Activated T-cell treated with anti-CD3 and anti-CD28 coated beads, Interleukin-2, amount 50 U/mL, for 24 hours (primary cell): ENCODE results near the gene ABCC12.
"Not testable (repeated sequence)": the region's sequence is repeated elsewhere in the genome, so short reads cannot be mapped to it uniquely, and the experiment has no call there.

Experiments
- DNase-seq: peaks from one replicate; pipeline ENCODE4 v3.0.0-alpha.2; 2020
- H3K27ac Mint-ChIP-seq: 2 replicates; pipeline ENCODE4 v1.8.0; 2020; ENCODE audit warnings: mild to moderate bottlenecking, mixed read lengths
- H3K27me3 Mint-ChIP-seq: 2 replicates; pipeline ENCODE4 v1.8.0; 2020; ENCODE audit warnings: mixed read lengths
- H3K36me3 Mint-ChIP-seq: 2 replicates; pipeline ENCODE4 v1.8.0; 2020; ENCODE audit warnings: low read depth, mixed read lengths
- H3K4me1 Mint-ChIP-seq: 2 replicates; pipeline ENCODE4 v1.8.0; 2020; ENCODE audit warnings: low read depth, mixed read lengths
- H3K4me3 Mint-ChIP-seq: 2 replicates; pipeline ENCODE4 v1.8.0; 2020; ENCODE audit warnings: mild to moderate bottlenecking, moderate library complexity, mixed read lengths
- H3K9me3 Mint-ChIP-seq: 2 replicates; pipeline ENCODE4 v1.8.0; 2020; ENCODE audit warnings: mixed read lengths

Gene ABCC12

DNA sequence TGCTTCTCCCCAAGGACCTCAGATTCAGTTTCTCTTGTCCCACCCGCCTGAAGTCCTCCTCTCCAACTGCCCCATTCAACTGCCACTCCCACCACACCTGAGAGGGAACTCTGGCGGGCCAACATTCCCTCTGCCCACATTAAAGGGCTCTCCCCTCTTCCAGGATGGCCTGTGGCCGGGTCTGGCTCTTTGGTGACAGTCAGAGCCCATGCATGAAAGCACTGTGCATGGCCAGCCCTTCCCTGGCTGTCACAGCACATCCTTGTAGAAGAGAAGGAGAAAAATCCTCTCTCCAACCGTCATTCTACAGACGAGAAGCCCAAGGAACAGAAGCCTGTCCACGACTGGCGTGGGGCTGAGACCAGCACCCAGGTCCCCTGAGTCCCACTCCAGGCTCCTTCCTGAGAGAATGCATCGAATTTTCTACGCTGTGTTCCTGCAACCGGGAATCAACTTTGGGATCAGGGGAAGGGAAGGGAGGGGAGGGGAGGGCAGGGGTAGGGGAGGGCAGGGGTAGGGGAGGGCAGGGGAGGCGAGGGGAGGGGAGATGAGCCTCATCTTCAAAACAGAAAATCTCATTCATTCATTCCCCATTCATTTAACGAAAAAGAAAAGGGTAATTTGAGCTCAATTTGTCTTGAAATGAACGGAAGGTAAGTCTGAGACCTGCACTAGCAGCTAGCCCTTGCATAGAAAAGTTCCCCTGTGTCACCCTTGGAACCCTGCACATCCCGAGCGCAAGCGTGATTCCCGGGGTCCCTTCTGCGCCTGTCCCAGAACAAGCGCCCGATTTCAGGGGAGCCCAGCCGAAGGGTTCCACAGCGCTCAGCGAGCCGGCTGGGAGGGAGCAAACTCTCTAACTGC lies at the start of gene ABCC12:
Gene ABCC12, minus strand, starts transcription at position 68 of the 864 bp plus-strand sequence. CDS start 9,569 bp downstream, outside the sequence.
- DNase-seq: no peak
- Mint-ChIP-seq H3K4me1 (peaks cover 28% of the 10 kb centered on the region), H3K9me3 (no peaks in the 10 kb centered on the region), H3K36me3 (no peaks in the 10 kb centered on the region), H3K27ac (no peak within 1 kb of the TSS), H3K27me3 (peaks cover 43% of the 10 kb centered on the region), H3K4me3 (no peak within 1 kb of the TSS)

- Mint-ChIP-seq H3K27me3 (peaks cover 30% of the 10 kb centered on the region), H3K4me1 (peaks cover 1% of the 10 kb centered on the region), H3K9me3 (no peaks in the 10 kb centered on the region), H3K4me3 (no peak overlapping the region), H3K36me3 (no peaks in the 10 kb centered on the region), H3K27ac (no peak overlapping the region)
- no peak for DNase-seq
Observed at GRCh38 chr16:48204825-48205151, 49.0 kb upstream of the ABCC12 start.

- Mint-ChIP-seq H3K4me1 (peaks cover 1% of the 10 kb centered on the region), H3K9me3 (no peaks in the 10 kb centered on the region), H3K36me3 (no peaks in the 10 kb centered on the region), H3K27ac (no peak overlapping the region), H3K4me3 (no peak overlapping the region), H3K27me3 (peaks cover 30% of the 10 kb centered on the region)
- no peak for DNase-seq
Observed at GRCh38 chr16:48203974-48204824, 48.4 kb upstream of the ABCC12 start.

GRCh38 chr16:48201515-48202201 lies 45.9 kb upstream of the ABCC12 start:
- peaks cover 1% of the 10 kb centered on the region for H3K4me1 Mint-ChIP-seq
- no peaks in the 10 kb centered on the region for H3K36me3 Mint-ChIP-seq
- no peak overlapping the region for H3K27ac Mint-ChIP-seq
- no peak for DNase-seq
- peaks cover 13% of the 10 kb centered on the region for H3K27me3 Mint-ChIP-seq
- H3K4me3 Mint-ChIP-seq: no peak overlapping the region
- no peaks in the 10 kb centered on the region for H3K9me3 Mint-ChIP-seq

DNA sequence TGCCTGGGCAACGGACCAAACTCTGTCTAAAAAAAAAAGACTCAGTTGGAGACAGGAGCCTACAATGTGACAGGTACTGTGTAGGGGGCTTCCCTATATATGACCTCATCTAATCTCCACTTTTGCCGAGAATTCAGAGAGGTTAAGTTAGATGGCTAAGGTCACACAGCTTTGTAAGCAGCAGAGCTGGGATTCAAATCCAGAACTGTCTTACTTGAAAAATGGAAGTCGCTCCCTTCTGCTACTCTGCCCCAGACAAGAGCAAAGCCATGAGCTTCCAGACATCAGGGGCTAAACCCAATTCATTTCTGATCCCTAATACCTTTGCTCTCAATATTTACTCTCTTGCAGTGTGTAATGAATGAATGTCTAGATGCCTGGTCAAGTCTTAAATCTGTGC lies 41.5 kb upstream of the ABCC12 start:
- no peak overlapping the region for H3K27ac Mint-ChIP-seq
- no peak overlapping the region for H3K4me3 Mint-ChIP-seq
- H3K4me1 Mint-ChIP-seq: no peaks in the 10 kb centered on the region
- no peaks in the 10 kb centered on the region for H3K36me3 Mint-ChIP-seq
- DNase-seq: no peak
- H3K27me3 Mint-ChIP-seq: no peaks in the 10 kb centered on the region
- no peaks in the 10 kb centered on the region for H3K9me3 Mint-ChIP-seq

- no peak overlapping the region for H3K27ac Mint-ChIP-seq
- DNase-seq: no peak
- H3K4me3 Mint-ChIP-seq: no peak overlapping the region
- no peaks in the 10 kb centered on the region for H3K4me1 Mint-ChIP-seq
- H3K36me3 Mint-ChIP-seq: no peaks in the 10 kb centered on the region
- H3K27me3 Mint-ChIP-seq: no peaks in the 10 kb centered on the region
- no peaks in the 10 kb centered on the region for H3K9me3 Mint-ChIP-seq
Observed at GRCh38 chr16:48194828-48195556, 39.2 kb upstream of the ABCC12 start.

GRCh38 chr16:48193846-48194245 lies 38.1 kb upstream of the ABCC12 start:
- no peaks in the 10 kb centered on the region for H3K4me1 Mint-ChIP-seq
- no peak overlapping the region for H3K4me3 Mint-ChIP-seq
- no peak overlapping the region for H3K27ac Mint-ChIP-seq
- H3K9me3 Mint-ChIP-seq: no peaks in the 10 kb centered on the region
- H3K36me3 Mint-ChIP-seq: no peaks in the 10 kb centered on the region
- H3K27me3 Mint-ChIP-seq: no peaks in the 10 kb centered on the region
- no peak for DNase-seq

- Mint-ChIP-seq H3K27ac (no peak overlapping the region), H3K4me3 (no peak overlapping the region), H3K36me3 (no peaks in the 10 kb centered on the region), H3K27me3 (no peaks in the 10 kb centered on the region), H3K9me3 (no peaks in the 10 kb centered on the region), H3K4me1 (peaks cover 8% of the 10 kb centered on the region)
- DNase-seq: no peak
Observed at GRCh38 chr16:48188449-48189102, 32.8 kb upstream of the ABCC12 start.

DNA sequence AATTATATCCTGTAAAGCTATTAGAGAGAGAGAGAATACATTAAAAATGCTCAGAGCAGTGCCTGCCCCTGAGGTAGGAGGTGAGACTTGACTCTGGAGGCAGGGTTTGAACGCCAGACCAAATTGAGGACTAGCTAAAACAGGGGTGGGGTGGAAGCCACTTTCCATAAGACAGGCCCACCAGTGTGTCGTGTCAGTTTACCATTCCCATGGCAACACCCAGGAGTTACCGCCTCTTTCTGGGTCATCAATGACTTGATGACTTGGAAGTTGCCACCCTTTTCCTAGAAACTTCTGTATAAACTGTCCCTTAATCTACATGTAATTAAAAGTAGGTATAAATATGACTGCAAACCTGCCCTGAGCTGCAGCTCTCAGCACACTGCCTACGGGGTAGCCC lies 32.0 kb upstream of the ABCC12 start:
- peaks cover 8% of the 10 kb centered on the region for H3K4me1 Mint-ChIP-seq
- no peaks in the 10 kb centered on the region for H3K9me3 Mint-ChIP-seq
- H3K27ac Mint-ChIP-seq: no peak overlapping the region

GRCh38 chr16:48184681-48185080 lies 28.9 kb upstream of the ABCC12 start:
- Mint-ChIP-seq H3K27ac (no peak overlapping the region), H3K4me3 (no peak overlapping the region), H3K27me3 (no peaks in the 10 kb centered on the region), H3K9me3 (no peaks in the 10 kb centered on the region), H3K4me1 (peaks cover 8% of the 10 kb centered on the region), H3K36me3 (no peaks in the 10 kb centered on the region)
- no peak for DNase-seq

More for the DNA sequence above, 32.0 kb upstream of the ABCC12 start:
- Mint-ChIP-seq H3K27me3 (no peaks in the 10 kb centered on the region), H3K36me3 (no peaks in the 10 kb centered on the region), H3K4me3 (no peak overlapping the region)
- DNase-seq: no peak

DNA sequence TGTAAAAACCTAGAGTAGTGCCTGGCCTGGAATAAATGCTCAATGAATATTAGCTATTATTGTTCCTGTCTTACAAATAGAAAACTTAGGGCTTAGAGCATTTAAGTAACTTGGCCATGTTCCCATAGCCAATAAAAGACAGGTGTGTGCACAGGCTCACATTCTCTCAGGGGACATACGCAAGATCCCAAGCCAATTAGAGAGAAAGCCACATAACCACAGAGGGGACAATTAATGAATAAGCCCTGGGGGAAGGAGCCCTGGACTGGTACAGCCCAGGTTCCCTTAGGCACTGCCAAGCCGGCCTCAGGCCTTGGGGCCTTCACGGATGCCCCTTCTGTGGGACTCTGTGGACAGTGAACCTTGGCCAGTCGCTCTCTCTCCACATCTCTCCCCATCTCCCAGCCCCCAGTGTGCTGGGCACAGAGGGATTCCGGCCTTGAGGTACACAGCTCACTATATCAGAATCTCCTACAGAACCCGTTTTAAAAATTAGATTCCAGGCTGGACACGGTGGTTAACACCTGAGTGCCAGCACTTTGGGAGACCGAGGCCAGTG lies 27.3 kb upstream of the ABCC12 start:
- Mint-ChIP-seq H3K27me3 (no peaks in the 10 kb centered on the region), H3K4me1 (peaks cover 2% of the 10 kb centered on the region), H3K9me3 (no peaks in the 10 kb centered on the region), H3K4me3 (no peak overlapping the region), H3K27ac (no peak overlapping the region), H3K36me3 (no peaks in the 10 kb centered on the region)
- no peak for DNase-seq

DNA sequence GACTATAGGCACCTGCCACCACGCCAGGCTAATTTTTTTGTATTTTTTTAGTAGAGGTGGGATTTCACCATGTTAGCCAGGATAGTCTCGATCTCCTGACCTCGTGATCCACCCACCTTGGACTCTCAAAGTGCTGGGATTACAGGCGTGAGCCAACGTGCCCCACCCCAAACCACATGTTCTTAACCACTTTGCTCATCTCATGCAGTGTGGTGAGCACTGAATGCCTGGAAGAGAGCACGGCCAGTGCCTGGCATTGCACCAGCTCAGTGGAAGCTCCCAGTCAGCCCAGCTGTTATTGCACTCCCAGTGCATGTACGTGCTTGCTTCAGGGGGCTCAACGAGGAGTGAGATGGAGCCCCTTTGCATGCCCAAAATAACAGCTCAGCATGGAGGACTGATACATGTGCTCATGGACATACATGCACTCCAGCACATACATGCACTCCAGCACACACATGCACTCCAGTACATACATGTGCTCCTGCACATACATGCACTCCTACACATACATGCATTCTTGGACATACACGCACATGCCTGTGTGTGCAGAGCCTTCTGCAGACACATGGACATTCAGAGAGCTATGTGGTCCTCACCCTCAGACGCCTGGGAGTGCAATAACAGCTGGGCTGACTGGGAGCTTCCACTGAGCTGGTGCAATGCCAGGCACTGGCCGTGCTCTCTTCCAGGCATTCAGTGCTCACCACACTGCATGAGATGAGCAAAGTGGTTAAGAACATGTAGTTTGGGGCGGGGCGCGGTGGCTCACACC lies 26.1 kb upstream of the ABCC12 start:
- not testable (repeated sequence) for H3K4me3 Mint-ChIP-seq, H3K36me3 Mint-ChIP-seq, H3K4me1 Mint-ChIP-seq, H3K9me3 Mint-ChIP-seq, DNase-seq, H3K27ac Mint-ChIP-seq, H3K27me3 Mint-ChIP-seq

DNA sequence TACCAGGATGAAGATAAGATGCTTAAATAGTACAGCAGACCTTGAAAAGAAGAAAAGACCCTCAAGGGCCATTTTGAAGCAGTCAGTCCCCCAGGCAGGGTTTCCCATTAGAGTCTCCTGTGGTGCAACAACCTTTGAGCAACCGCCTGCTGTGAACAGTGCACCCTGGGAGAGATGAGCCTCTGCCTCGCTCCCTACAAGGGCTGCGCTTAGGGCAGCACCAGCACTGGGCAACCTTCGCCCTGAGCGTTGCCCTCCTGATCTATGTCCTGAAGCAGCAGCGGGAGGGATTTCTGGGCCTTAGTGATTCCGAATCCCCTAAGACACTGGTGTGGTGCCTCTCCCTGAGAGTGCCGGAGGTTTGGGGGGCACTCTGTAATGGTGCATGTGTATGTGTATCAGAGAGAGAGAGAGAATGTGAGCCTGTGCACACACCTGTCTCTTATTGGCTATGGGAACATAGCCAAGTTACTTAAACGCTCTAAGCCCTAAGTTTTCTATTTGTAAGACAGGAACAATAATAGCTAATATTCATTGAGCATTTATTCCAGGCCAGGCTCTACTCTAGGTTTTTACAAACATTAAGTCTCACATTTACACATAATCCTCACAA lies 25.2 kb upstream of the ABCC12 start:
- DNase-seq: no peak
- H3K27ac Mint-ChIP-seq: no peak overlapping the region
- H3K4me3 Mint-ChIP-seq: no peak overlapping the region
- no peaks in the 10 kb centered on the region for H3K36me3 Mint-ChIP-seq
- H3K9me3 Mint-ChIP-seq: no peaks in the 10 kb centered on the region
- peaks cover 5% of the 10 kb centered on the region for H3K27me3 Mint-ChIP-seq
- peaks cover 2% of the 10 kb centered on the region for H3K4me1 Mint-ChIP-seq
